SK-N-SH (cell line): ENCODE results near the gene TMEFF1. TPM values are rescaled to one million over a fixed set of nuclear protein-coding genes. Genes with fewer than 3 reads are reported as not detected.

Experiments used
- CTCF ChIA-PET: fragments of 300-600, 350-600 bp; formaldehyde crosslinking; extraction: SDS; loops from one replicate; lab custom pipeline; 2021; lab: Yijun Ruan, JAX
- POLR2A ChIA-PET: fragments of 350-600 bp; sonication (Branson Sonifier 250); formaldehyde crosslinking; extraction: SDS; loops from one replicate; lab custom pipeline; 2020; ENCODE audit warnings: antibody characterized with exemption, inconsistent platforms; lab: Yijun Ruan, JAX
- DNase-seq: peaks from one replicate; pipeline ENCODE4 v3.0.0; 2012
- H2AFZ ChIP-seq: fragments of 200-600 bp; sonication (generic); 2 replicates; pipeline ENCODE4 v1.8.1; 2016; ENCODE audit warnings: antibody characterized with exemption, mild to moderate bottlenecking, low read depth
- H3F3A ChIP-seq: fragments of 200-600 bp; sonication (generic); replicated peaks from 2 replicates; pipeline ENCODE3; 2016; ENCODE audit warnings: antibody characterized with exemption, mild to moderate bottlenecking; ENCODE audit not compliant: insufficient read depth
- H3K27ac ChIP-seq, 2 experiments: fragments of 200-500 bp in 1 of 2; fragments of 200-600 bp in 1 of 2; sonication (Bioruptor generic) in 1 of 2; sonication (generic), shearing (Covaris generic) in 1 of 2; 2 replicates each; pipeline versions ENCODE4 v1.5.1 to v1.6.1; 2014 to 2016; ENCODE audit warnings: low read depth in 2 of 2, inconsistent platforms in 1 of 2, low read length in 1 of 2, mild to moderate bottlenecking in 1 of 2, mixed read lengths in 1 of 2
- H3K27me3 ChIP-seq: fragments of 200-600 bp; sonication (generic), shearing (Covaris generic); 2 replicates; pipeline ENCODE4 v1.6.1; 2016; ENCODE audit warnings: mixed run types; ENCODE audit not compliant: insufficient read depth
- H3K36me3 ChIP-seq, 2 experiments: fragments of 200-500 bp in 1 of 2; fragments of 200-600 bp in 1 of 2; sonication (Bioruptor generic) in 1 of 2; sonication (generic) in 1 of 2; replicated peaks in 1 of 2; 2 replicates each; pipeline versions ENCODE3 to v1.5.1; 2014 to 2016; ENCODE audit warnings: low read length in 1 of 2, mild to moderate bottlenecking in 1 of 2; ENCODE audit not compliant: insufficient read depth in 2 of 2, control insufficient read depth in 1 of 2
- H3K4me1 ChIP-seq, 2 experiments: fragments of 200-500 bp in 1 of 2; fragments of 200-600 bp in 1 of 2; sonication (Bioruptor generic) in 1 of 2; sonication (generic), shearing (Covaris generic) in 1 of 2; 2 replicates each; pipeline versions ENCODE4 v1.5.1 to v1.6.1; 2014 to 2016; ENCODE audit warnings: low read depth in 1 of 2, low read length in 1 of 2, mixed run types in 1 of 2; ENCODE audit not compliant: insufficient read depth in 2 of 2, control insufficient read depth in 1 of 2
- H3K4me2 ChIP-seq: fragments of 200-600 bp; sonication (generic), shearing (Covaris generic); 2 replicates; pipeline ENCODE4 v1.6.1; 2017; ENCODE audit warnings: mixed run types
- H3K4me3 ChIP-seq, 2 experiments: fragments of 200-500 bp in 1 of 2; fragments of 200-600 bp in 1 of 2; sonication (Bioruptor generic) in 1 of 2; sonication (generic), shearing (Covaris generic) in 1 of 2; 2 replicates each; pipeline versions ENCODE4 v1.5.1 to v1.8.1; 2014 to 2016; ENCODE audit warnings: low read depth in 2 of 2, inconsistent platforms in 1 of 2, low read length in 1 of 2, mild to moderate bottlenecking in 1 of 2, mixed read lengths in 1 of 2, moderate library complexity in 1 of 2
- H3K79me2 ChIP-seq: fragments of 200-600 bp; sonication (generic); 2 replicates; pipeline ENCODE4 v1.8.1; 2017; ENCODE audit warnings: mild to moderate bottlenecking; ENCODE audit not compliant: insufficient read depth
- H3K9ac ChIP-seq: fragments of 200-600 bp; sonication (generic); 2 replicates; pipeline ENCODE4 v1.6.1; 2017; ENCODE audit warnings: mixed run types
- H3K9me2 ChIP-seq: fragments of 200-600 bp; sonication (generic); 2 replicates; pipeline ENCODE4 v1.6.1; 2017; ENCODE audit warnings: mixed run types
- H3K9me3 ChIP-seq: fragments of 200-600 bp; sonication (generic); 2 replicates; pipeline ENCODE4 v1.6.1; 2017; ENCODE audit warnings: mixed run types, mild to moderate bottlenecking, moderate library complexity
- H4K20me1 ChIP-seq: fragments of 200-600 bp; sonication (generic); 2 replicates; pipeline ENCODE4 v1.6.1; 2017; ENCODE audit warnings: mild to moderate bottlenecking, mixed run types; ENCODE audit not compliant: insufficient read depth
- ELF1 ChIP-seq: IDR thresholded peaks from 2 replicates; pipeline ENCODE4 v1.4.0; 2012
- EP300 ChIP-seq, 2 experiments: IDR thresholded peaks; 2 replicates each; pipeline versions ENCODE4 v1.4.0 to v1.6.1; 2012; ENCODE audit warnings: borderline replicate concordance in 1 of 2, low read depth in 1 of 2, low read length in 1 of 2
- FOXJ3 ChIP-seq: sonication (generic); formaldehyde crosslinking; IDR thresholded peaks from 2 replicates; pipeline ENCODE4 v1.5.1; 2020; ENCODE audit warnings: mild to moderate bottlenecking, missing genetic modification reagents
- FOXM1 ChIP-seq: IDR thresholded peaks from 2 replicates; pipeline ENCODE4 v1.4.0; 2012; ENCODE audit warnings: low read depth, mild to moderate bottlenecking
- GABPA ChIP-seq: IDR thresholded peaks from 2 replicates; pipeline ENCODE4 v1.4.0; 2012; ENCODE audit warnings: low read depth, mild to moderate bottlenecking
- JUND ChIP-seq: IDR thresholded peaks from 2 replicates; pipeline ENCODE4 v1.4.0; 2012
- MEF2A ChIP-seq: IDR thresholded peaks from 2 replicates; pipeline ENCODE4 v1.4.0; 2012; ENCODE audit warnings: low read depth, borderline replicate concordance
- MXI1 ChIP-seq: IDR thresholded peaks from 2 replicates; pipeline ENCODE4 v1.6.1; 2012; ENCODE audit warnings: mild to moderate bottlenecking, low read depth, low read length, improper control_type of control experiment
- WGBS: methylation state at CpG from one replicate; pipeline ENCODE4 v1.1.6; 2017; ENCODE audit warnings: low lambda C conversion rate; 5-methylcytosine and 5-hydroxymethylcytosine counted together
- polyA plus RNA-seq, 3 experiments: library from polyadenylated mRNA; depleted of rRNA; stranded (reverse); fragments of >200 nt; gene quantifications; 2 replicates each; pipeline ENCODE4 v1.2.3, GENCODE V29; 2012
- TF ChIP-seq, protein P1 (sequence below): fragments of 150-350 bp; IDR thresholded peaks from 2 replicates; pipeline ENCODE4 v1.6.1; 2017; ENCODE audit warnings: antibody characterized with exemption, low read length, low read depth, borderline replicate concordance
- TF ChIP-seq, protein P2 (sequence below): IDR thresholded peaks from 2 replicates; pipeline ENCODE4 v1.4.0; 2012; ENCODE audit warnings: low read depth, borderline replicate concordance
- TF ChIP-seq, protein P3 (sequence below): IDR thresholded peaks from 2 replicates; pipeline ENCODE4; 2012
- TF ChIP-seq, protein P4 (sequence below): fragments of 150-350 bp; IDR thresholded peaks from 2 replicates; pipeline ENCODE4 v1.6.1; 2016; ENCODE audit warnings: mild to moderate bottlenecking, low read depth, low read length

Gene TMEFF1
- polyA plus RNA-seq, 1 of the 3 experiments (the other 2 are of a cell fraction), result 2.5 TPM

DNA sequence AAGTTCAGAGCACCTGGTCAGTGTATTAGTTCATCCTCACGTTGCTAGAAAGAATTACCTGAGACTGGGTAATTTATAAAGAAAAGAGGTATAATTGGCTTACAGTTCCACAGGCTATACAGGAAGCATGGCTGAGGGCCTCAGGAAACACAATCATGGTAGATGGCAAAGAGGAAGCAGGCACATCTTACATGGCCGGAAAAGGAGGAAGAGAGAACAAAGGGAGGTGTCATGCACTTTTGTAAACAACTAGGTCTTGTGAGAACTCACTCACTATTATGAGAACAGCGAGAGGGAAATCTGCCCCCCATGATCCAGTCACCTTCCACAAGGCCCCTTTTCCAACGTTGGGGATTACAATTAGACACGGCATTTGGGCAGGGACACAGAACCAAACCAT is 76.1 kb downstream of the TMEFF1 start (continued):
- TF ChIP-seq, protein P1, sequence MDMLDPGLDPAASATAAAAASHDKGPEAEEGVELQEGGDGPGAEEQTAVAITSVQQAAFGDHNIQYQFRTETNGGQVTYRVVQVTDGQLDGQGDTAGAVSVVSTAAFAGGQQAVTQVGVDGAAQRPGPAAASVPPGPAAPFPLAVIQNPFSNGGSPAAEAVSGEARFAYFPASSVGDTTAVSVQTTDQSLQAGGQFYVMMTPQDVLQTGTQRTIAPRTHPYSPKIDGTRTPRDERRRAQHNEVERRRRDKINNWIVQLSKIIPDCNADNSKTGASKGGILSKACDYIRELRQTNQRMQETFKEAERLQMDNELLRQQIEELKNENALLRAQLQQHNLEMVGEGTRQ, result no peak
- TF ChIP-seq MXI1 (no peak), FOXJ3 (CRISPR knock-in tag) (no peak)
- TF ChIP-seq, protein P2, sequence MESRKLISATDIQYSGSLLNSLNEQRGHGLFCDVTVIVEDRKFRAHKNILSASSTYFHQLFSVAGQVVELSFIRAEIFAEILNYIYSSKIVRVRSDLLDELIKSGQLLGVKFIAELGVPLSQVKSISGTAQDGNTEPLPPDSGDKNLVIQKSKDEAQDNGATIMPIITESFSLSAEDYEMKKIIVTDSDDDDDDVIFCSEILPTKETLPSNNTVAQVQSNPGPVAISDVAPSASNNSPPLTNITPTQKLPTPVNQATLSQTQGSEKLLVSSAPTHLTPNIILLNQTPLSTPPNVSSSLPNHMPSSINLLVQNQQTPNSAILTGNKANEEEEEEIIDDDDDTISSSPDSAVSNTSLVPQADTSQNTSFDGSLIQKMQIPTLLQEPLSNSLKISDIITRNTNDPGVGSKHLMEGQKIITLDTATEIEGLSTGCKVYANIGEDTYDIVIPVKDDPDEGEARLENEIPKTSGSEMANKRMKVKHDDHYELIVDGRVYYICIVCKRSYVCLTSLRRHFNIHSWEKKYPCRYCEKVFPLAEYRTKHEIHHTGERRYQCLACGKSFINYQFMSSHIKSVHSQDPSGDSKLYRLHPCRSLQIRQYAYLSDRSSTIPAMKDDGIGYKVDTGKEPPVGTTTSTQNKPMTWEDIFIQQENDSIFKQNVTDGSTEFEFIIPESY, result no peak

DNA sequence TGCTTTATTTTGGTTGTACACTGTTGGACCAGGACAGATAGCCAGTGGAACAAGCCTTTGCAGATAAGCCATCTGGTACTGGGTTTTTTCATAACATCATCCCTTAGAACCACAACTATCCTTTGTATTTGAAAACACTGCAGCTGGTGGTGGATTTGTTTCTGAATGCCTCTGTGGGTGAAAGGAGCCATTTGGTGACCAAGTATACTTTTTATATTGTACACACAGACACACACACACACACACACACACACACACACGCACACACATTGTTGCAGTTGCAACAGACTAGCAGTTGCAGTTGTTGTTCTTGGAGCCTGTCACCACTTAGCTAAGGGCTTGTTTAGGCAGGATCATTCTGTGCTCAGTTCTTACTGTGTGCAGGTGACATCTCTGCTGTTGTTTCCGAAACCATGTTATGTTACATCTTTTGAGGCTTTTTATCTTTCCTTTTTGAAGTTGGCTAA is 82.0 kb downstream of the TMEFF1 start:
- no peak for TF ChIP-seq GABPA
- no peak for TF ChIP-seq JUND
- no peak for TF ChIP-seq MEF2A
- TF ChIP-seq, protein P3, sequence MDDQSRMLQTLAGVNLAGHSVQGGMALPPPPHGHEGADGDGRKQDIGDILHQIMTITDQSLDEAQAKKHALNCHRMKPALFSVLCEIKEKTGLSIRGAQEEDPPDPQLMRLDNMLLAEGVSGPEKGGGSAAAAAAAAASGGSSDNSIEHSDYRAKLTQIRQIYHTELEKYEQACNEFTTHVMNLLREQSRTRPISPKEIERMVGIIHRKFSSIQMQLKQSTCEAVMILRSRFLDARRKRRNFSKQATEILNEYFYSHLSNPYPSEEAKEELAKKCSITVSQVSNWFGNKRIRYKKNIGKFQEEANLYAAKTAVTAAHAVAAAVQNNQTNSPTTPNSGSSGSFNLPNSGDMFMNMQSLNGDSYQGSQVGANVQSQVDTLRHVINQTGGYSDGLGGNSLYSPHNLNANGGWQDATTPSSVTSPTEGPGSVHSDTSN, result no peak
- TF ChIP-seq EP300 (IDR thresholded peaks at IDR 0.05; ENCODE audit: borderline replicate concordance in 1 of 2, low read depth in 1 of 2, low read length in 1 of 2), result no peak
- no peak for TF ChIP-seq ELF1
- TF ChIP-seq, protein P4, sequence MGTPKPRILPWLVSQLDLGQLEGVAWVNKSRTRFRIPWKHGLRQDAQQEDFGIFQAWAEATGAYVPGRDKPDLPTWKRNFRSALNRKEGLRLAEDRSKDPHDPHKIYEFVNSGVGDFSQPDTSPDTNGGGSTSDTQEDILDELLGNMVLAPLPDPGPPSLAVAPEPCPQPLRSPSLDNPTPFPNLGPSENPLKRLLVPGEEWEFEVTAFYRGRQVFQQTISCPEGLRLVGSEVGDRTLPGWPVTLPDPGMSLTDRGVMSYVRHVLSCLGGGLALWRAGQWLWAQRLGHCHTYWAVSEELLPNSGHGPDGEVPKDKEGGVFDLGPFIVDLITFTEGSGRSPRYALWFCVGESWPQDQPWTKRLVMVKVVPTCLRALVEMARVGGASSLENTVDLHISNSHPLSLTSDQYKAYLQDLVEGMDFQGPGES, result no peak
- TF ChIP-seq FOXM1, result no peak

More for the DNA sequence above, 82.0 kb downstream of the TMEFF1 start:
- no peaks in the 10 kb centered on the region for H3F3A ChIP-seq
- H3K27me3 ChIP-seq, result no peaks in the 10 kb centered on the region
- H2AFZ ChIP-seq, result no peak overlapping the region
- H3K9me2 ChIP-seq, result no peaks in the 10 kb centered on the region
- DNase-seq, result no peak
- H3K36me3 ChIP-seq, result peaks cover 0 to 15% of the 10 kb centered on the region in 2 experiments
- H3K4me3 ChIP-seq, result no peak overlapping the region
- no peaks in the 10 kb centered on the region for H4K20me1 ChIP-seq
- WGBS, result 94% methylated on average over 2 of the region's 2 CpGs
- H3K79me2 ChIP-seq, result no peaks in the 10 kb centered on the region
- ChIA-PET CTCF (no interaction called here), POLR2A (no interaction called here)
- no peaks in the 10 kb centered on the region for H3K4me1 ChIP-seq
- no peaks in the 10 kb centered on the region for H3K9me3 ChIP-seq
- H3K27ac ChIP-seq, result no peak overlapping the region
- no peak overlapping the region for H3K9ac ChIP-seq
- H3K4me2 ChIP-seq, result no peak overlapping the region
